Measurements from ENCODE around the gene KATNAL1. TPM values are rescaled to one million over a fixed set of nuclear protein-coding genes. Genes with fewer than 3 reads are reported as not detected.
"Not testable (repeated sequence)": the region's sequence is repeated elsewhere in the genome, so short reads cannot be mapped to it uniquely, and the experiment has no call there.

KATNAL1 gene
- total RNA-seq, 2 experiments from 2014 or later: 19.4 to 20.7 TPM

GRCh38 chr13:30174250-30174649 lies 133.1 kb downstream of the KATNAL1 start:
- H3K27ac Mint-ChIP-seq; POLR2A ChIA-PET; ATAC-seq (ENCODE audit: low read depth); DNase-seq; H3K36me3 Mint-ChIP-seq; H3K4me1 Mint-ChIP-seq; H3K27me3 Mint-ChIP-seq; H3K9me3 Mint-ChIP-seq; H3K4me3 Mint-ChIP-seq: not testable (repeated sequence)

GRCh38 chr13:30173303-30173610 lies 134.1 kb downstream of the KATNAL1 start:
- POLR2A ChIA-PET: no interaction called here
- Mint-ChIP-seq H3K27ac (no peak overlapping the region), H3K36me3 (no peaks in the 10 kb centered on the region)

GRCh38 chr13:30172593-30173302 lies 134.6 kb downstream of the KATNAL1 start:
- H3K4me3 Mint-ChIP-seq: no peak overlapping the region
- no peak for ATAC-seq (ENCODE audit: low read depth)
- no peak overlapping the region for H3K27ac Mint-ChIP-seq
- H3K36me3 Mint-ChIP-seq: no peaks in the 10 kb centered on the region
- no peak for DNase-seq
- peaks cover 6% of the 10 kb centered on the region for H3K4me1 Mint-ChIP-seq
- POLR2A ChIA-PET: no interaction called here
- H3K27me3 Mint-ChIP-seq: no peaks in the 10 kb centered on the region
- H3K9me3 Mint-ChIP-seq: no peaks in the 10 kb centered on the region

More at GRCh38 chr13:30173303-30173610, 134.1 kb downstream of the KATNAL1 start:
- ATAC-seq (ENCODE audit: low read depth): no peak
- peaks cover 6% of the 10 kb centered on the region for H3K4me1 Mint-ChIP-seq
- H3K4me3 Mint-ChIP-seq: no peak overlapping the region
- no peak for DNase-seq
- H3K27me3 Mint-ChIP-seq: no peaks in the 10 kb centered on the region
- no peaks in the 10 kb centered on the region for H3K9me3 Mint-ChIP-seq

GRCh38 chr13:30170569-30170968 lies 136.8 kb downstream of the KATNAL1 start:
- no peak for ATAC-seq (ENCODE audit: low read depth)

GRCh38 chr13:30169442-30169841 lies 137.9 kb downstream of the KATNAL1 start:
- POLR2A ChIA-PET: no interaction called here
- ATAC-seq (ENCODE audit: low read depth): no peak
- DNase-seq: no peak
- peaks cover 2% of the 10 kb centered on the region for H3K27me3 Mint-ChIP-seq
- H3K36me3 Mint-ChIP-seq: no peaks in the 10 kb centered on the region
- peaks cover 7% of the 10 kb centered on the region for H3K4me1 Mint-ChIP-seq
- no peaks in the 10 kb centered on the region for H3K9me3 Mint-ChIP-seq
- H3K4me3 Mint-ChIP-seq: no peak overlapping the region
- no peak overlapping the region for H3K27ac Mint-ChIP-seq

More at GRCh38 chr13:30170569-30170968, 136.8 kb downstream of the KATNAL1 start:
- Mint-ChIP-seq H3K4me1 (peaks cover 7% of the 10 kb centered on the region), H3K9me3 (no peaks in the 10 kb centered on the region), H3K27me3 (no peaks in the 10 kb centered on the region), H3K36me3 (no peaks in the 10 kb centered on the region), H3K27ac (no peak overlapping the region), H3K4me3 (no peak overlapping the region)
- POLR2A ChIA-PET: no interaction called here
- DNase-seq: no peak

GRCh38 chr13:30165796-30166195 lies 141.6 kb downstream of the KATNAL1 start:
- Mint-ChIP-seq H3K36me3 (no peaks in the 10 kb centered on the region), H3K27ac (no peak overlapping the region), H3K27me3 (peaks cover 2% of the 10 kb centered on the region), H3K9me3 (peaks cover 3% of the 10 kb centered on the region), H3K4me3 (no peak overlapping the region), H3K4me1 (peaks cover 4% of the 10 kb centered on the region)
- ATAC-seq (ENCODE audit: low read depth): no peak
- no peak for DNase-seq
- POLR2A ChIA-PET: no interaction called here

GRCh38 chr13:30165071-30165470 lies 142.3 kb downstream of the KATNAL1 start:
- POLR2A ChIA-PET: no interaction called here
- no peaks in the 10 kb centered on the region for H3K36me3 Mint-ChIP-seq
- no peak for ATAC-seq (ENCODE audit: low read depth)

GRCh38 chr13:30164146-30164545 lies 143.2 kb downstream of the KATNAL1 start:
- POLR2A ChIA-PET: no interaction called here
- Mint-ChIP-seq H3K9me3 (peaks cover 3% of the 10 kb centered on the region), H3K4me3 (no peak overlapping the region), H3K4me1 (peaks cover 8% of the 10 kb centered on the region), H3K27me3 (peaks cover 2% of the 10 kb centered on the region), H3K36me3 (no peaks in the 10 kb centered on the region), H3K27ac (no peak overlapping the region)
- DNase-seq: no peak
- no peak for ATAC-seq (ENCODE audit: low read depth)

More at GRCh38 chr13:30165071-30165470, 142.3 kb downstream of the KATNAL1 start:
- DNase-seq: no peak
- H3K4me1 Mint-ChIP-seq: peaks cover 1% of the 10 kb centered on the region
- H3K9me3 Mint-ChIP-seq: peaks cover 3% of the 10 kb centered on the region
- H3K4me3 Mint-ChIP-seq: no peak overlapping the region
- H3K27me3 Mint-ChIP-seq: peaks cover 2% of the 10 kb centered on the region
- H3K27ac Mint-ChIP-seq: no peak overlapping the region

GRCh38 chr13:30163441-30163840 lies 143.9 kb downstream of the KATNAL1 start:
- DNase-seq (no peak), ATAC-seq (ENCODE audit: low read depth) (no peak)
- peaks cover 15% of the 10 kb centered on the region for H3K4me1 Mint-ChIP-seq
- peaks cover 2% of the 10 kb centered on the region for H3K27me3 Mint-ChIP-seq
- H3K36me3 Mint-ChIP-seq: no peaks in the 10 kb centered on the region
- no peak overlapping the region for H3K4me3 Mint-ChIP-seq
- H3K27ac Mint-ChIP-seq: no peak overlapping the region
- peaks cover 3% of the 10 kb centered on the region for H3K9me3 Mint-ChIP-seq
- POLR2A ChIA-PET: no interaction called here

- H3K4me1 Mint-ChIP-seq: peaks cover 15% of the 10 kb centered on the region
- no peak overlapping the region for H3K27ac Mint-ChIP-seq
- no peak overlapping the region for H3K4me3 Mint-ChIP-seq
- POLR2A ChIA-PET: no interaction called here
- no peak for DNase-seq
- peak; percentile 74 for ATAC-seq (ENCODE audit: low read depth)
- no peaks in the 10 kb centered on the region for H3K36me3 Mint-ChIP-seq
- H3K27me3 Mint-ChIP-seq: peaks cover 7% of the 10 kb centered on the region
- H3K9me3 Mint-ChIP-seq: peaks cover 3% of the 10 kb centered on the region
These were observed 147.9 kb downstream of the KATNAL1 start for GRCh38 chr13:30159446-30159839.

- Mint-ChIP-seq H3K4me3 (no peak overlapping the region), H3K36me3 (no peaks in the 10 kb centered on the region), H3K9me3 (peaks cover 3% of the 10 kb centered on the region), H3K4me1 (peaks cover 15% of the 10 kb centered on the region), H3K27ac (no peak overlapping the region), H3K27me3 (peaks cover 7% of the 10 kb centered on the region)
- DNase-seq: no peak
- ATAC-seq (ENCODE audit: low read depth): no peak
- POLR2A ChIA-PET: no interaction called here
These were observed 148.4 kb downstream of the KATNAL1 start for GRCh38 chr13:30158774-30159445.

- ATAC-seq (ENCODE audit: low read depth) (no peak), DNase-seq (no peak)
- no peak overlapping the region for H3K4me3 Mint-ChIP-seq
- peak overlapping the region; percentile 9 for H3K27ac Mint-ChIP-seq
- H3K9me3 Mint-ChIP-seq: peaks cover 1% of the 10 kb centered on the region
- H3K36me3 Mint-ChIP-seq: no peaks in the 10 kb centered on the region
- peaks cover 7% of the 10 kb centered on the region for H3K27me3 Mint-ChIP-seq
- H3K4me1 Mint-ChIP-seq: peaks cover 15% of the 10 kb centered on the region
- POLR2A ChIA-PET: no interaction called here
These were observed 149.7 kb downstream of the KATNAL1 start for GRCh38 chr13:30157616-30157993.

GRCh38 chr13:30156826-30157615 lies 150.3 kb downstream of the KATNAL1 start:
- Mint-ChIP-seq H3K4me1 (peaks cover 17% of the 10 kb centered on the region), H3K36me3 (no peaks in the 10 kb centered on the region), H3K9me3 (no peaks in the 10 kb centered on the region), H3K27me3 (peaks cover 7% of the 10 kb centered on the region), H3K27ac (peak overlapping the region; percentile 9), H3K4me3 (no peak overlapping the region)
- DNase-seq (no peak), ATAC-seq (ENCODE audit: low read depth) (no peak)
- POLR2A ChIA-PET: no interaction called here

GRCh38 chr13:30156270-30156669 lies 151.1 kb downstream of the KATNAL1 start:
- no peak for ATAC-seq (ENCODE audit: low read depth)
- Mint-ChIP-seq H3K4me1 (peaks cover 21% of the 10 kb centered on the region), H3K4me3 (no peak overlapping the region), H3K9me3 (no peaks in the 10 kb centered on the region), H3K27me3 (peaks cover 7% of the 10 kb centered on the region), H3K36me3 (no peaks in the 10 kb centered on the region), H3K27ac (no peak overlapping the region)
- POLR2A ChIA-PET: no interaction called here
- DNase-seq: no peak

All from activated naive CD8-positive, alpha-beta T cell treated with anti-CD3 and anti-CD28 coated beads, Interleukin-2, amount 10 ng/mL, durations not matched to agents 7 days and 5 days (primary cell).